Liver (tissue), 9 donors: ENCODE results near the gene KRT77. TPM values are rescaled to one million over a fixed set of nuclear protein-coding genes. Genes with fewer than 3 reads are reported as not detected.

Source experiments
- DNase-seq: peaks from one replicate; pipeline ENCODE4 v3.0.0-alpha.2; 2017; ENCODE audit warnings: low spot score
- H3K27ac ChIP-seq, 2 donors: one replicate each; pipeline ENCODE4 v1.7.0; 2013; ENCODE audit warnings: inconsistent platforms in 2 of 2, low read length in 2 of 2, control low read depth in 1 of 2, low read depth in 1 of 2, mild to moderate bottlenecking in 1 of 2
- H3K27me3 ChIP-seq, 4 donors: one replicate each; pipeline versions ENCODE4 v1.6.1 to v1.7.0; 2013; ENCODE audit warnings: low read length in 3 of 4, inconsistent platforms in 1 of 4, mild to moderate bottlenecking in 1 of 4, moderate library complexity in 1 of 4; ENCODE audit not compliant: control insufficient read depth in 4 of 4, insufficient read depth in 4 of 4
- H3K36me3 ChIP-seq, 4 donors: one replicate each; pipeline versions ENCODE4 v1.6.1 to v1.7.0; 2013; ENCODE audit warnings: low read length in 3 of 4, mild to moderate bottlenecking in 3 of 4, low read depth in 1 of 4, moderate library complexity in 1 of 4; ENCODE audit not compliant: control insufficient read depth in 4 of 4, insufficient read depth in 3 of 4
- H3K4me1 ChIP-seq, 4 donors: one replicate each; pipeline versions ENCODE4 v1.6.1 to v1.7.0; 2013; ENCODE audit warnings: low read length in 3 of 4, mild to moderate bottlenecking in 3 of 4, moderate library complexity in 1 of 4; ENCODE audit not compliant: control insufficient read depth in 4 of 4, insufficient read depth in 4 of 4
- H3K4me3 ChIP-seq, 3 donors: one replicate each; pipeline versions ENCODE4 v1.6.1 to v1.7.0; 2013; ENCODE audit warnings: low read length in 3 of 3, control low read depth in 1 of 3, low read depth in 1 of 3, mild to moderate bottlenecking in 1 of 3
- H3K9ac ChIP-seq, 2 donors: one replicate each; pipeline ENCODE4 v1.7.0; 2013; ENCODE audit warnings: low read length in 2 of 2, mild to moderate bottlenecking in 2 of 2, moderate library complexity in 2 of 2, control low read depth in 1 of 2, low read depth in 1 of 2
- H3K9me3 ChIP-seq, 4 donors: one replicate each; pipeline versions ENCODE4 v1.6.1 to v1.7.0; 2013; ENCODE audit warnings: low read length in 3 of 4; ENCODE audit not compliant: control insufficient read depth in 4 of 4
- EGR1 ChIP-seq, 2 donors: IDR thresholded peaks; 2 replicates each; pipeline ENCODE4 v1.6.1; 2016 to 2018; ENCODE audit warnings: antibody characterized with exemption in 2 of 2, low read depth in 2 of 2
- FOXA1 ChIP-seq: IDR thresholded peaks from 2 replicates; pipeline ENCODE4 v1.6.1; 2016; ENCODE audit warnings: antibody characterized with exemption
- FOXA2 ChIP-seq: IDR thresholded peaks from 2 replicates; pipeline ENCODE4 v1.6.1; 2016; ENCODE audit warnings: antibody characterized with exemption
- GABPA ChIP-seq, 2 donors: IDR thresholded peaks in 1 of 2; conservative IDR thresholded peaks in 1 of 2; 2 replicates each; pipeline ENCODE4 v1.6.1; 2016; ENCODE audit warnings: antibody characterized with exemption in 2 of 2, mild to moderate bottlenecking in 1 of 2, moderate library complexity in 1 of 2
- HNF4A ChIP-seq, 2 donors: conservative IDR thresholded peaks; 2 replicates each; pipeline ENCODE4 v1.6.1; 2016; ENCODE audit warnings: antibody characterized with exemption in 2 of 2, mild to moderate bottlenecking in 2 of 2
- HNF4G ChIP-seq: IDR thresholded peaks from 2 replicates; pipeline ENCODE4 v1.6.1; 2016; ENCODE audit warnings: antibody characterized with exemption
- JUND ChIP-seq, 2 donors: IDR thresholded peaks; 2 replicates each; pipeline ENCODE4 v1.6.1; 2016; ENCODE audit warnings: antibody characterized with exemption in 2 of 2
- NR2F2 ChIP-seq: IDR thresholded peaks from 2 replicates; pipeline ENCODE4 v1.6.1; 2016; ENCODE audit warnings: antibody characterized with exemption
- RAD21 ChIP-seq, 2 donors: IDR thresholded peaks; 2 replicates each; pipeline ENCODE4 v1.6.1; 2016; ENCODE audit warnings: antibody characterized with exemption in 2 of 2, mild to moderate bottlenecking in 2 of 2
- RXRA ChIP-seq, 2 donors: IDR thresholded peaks; 2 replicates each; pipeline ENCODE4 v1.6.1; 2017 to 2018; ENCODE audit warnings: antibody characterized with exemption in 2 of 2, mild to moderate bottlenecking in 1 of 2
- SP1 ChIP-seq: IDR thresholded peaks from 2 replicates; pipeline ENCODE4 v1.6.1; 2018; ENCODE audit warnings: antibody characterized with exemption, mild to moderate bottlenecking
- TAF1 ChIP-seq: conservative IDR thresholded peaks from 2 replicates; pipeline ENCODE4 v1.6.1; 2016; ENCODE audit warnings: antibody characterized with exemption, mild to moderate bottlenecking
- YY1 ChIP-seq: IDR thresholded peaks from 2 replicates; pipeline ENCODE4 v1.6.1; 2016; ENCODE audit warnings: antibody characterized with exemption, mild to moderate bottlenecking
- WGBS: extraction: QIAGEN DNeasy Blood & Tissue Kit; methylation state at CpG from one replicate; pipeline ENCODE4 v1.1.7; 2013; 5-methylcytosine and 5-hydroxymethylcytosine counted together
- polyA plus RNA-seq, 2 donors: library from polyadenylated mRNA; stranded (reverse) in 1 of 2; unstranded in 1 of 2; fragments of 200-250 nt in 1 of 2; fragments of >200 nt in 1 of 2; fragmentation: Nextera tagmentation in 1 of 2; extraction: Ambion mirVana in 1 of 2; gene quantifications; one replicate each; pipeline versions ENCODE4 v1.2.1 to v1.2.3, GENCODE V29; 2013 to 2015
- total RNA-seq, 2 donors: library from RNA; depleted of rRNA; stranded (reverse); fragments of >200 nt; gene quantifications; one replicate each; pipeline ENCODE4 v1.2.3, GENCODE V29; 2014
- TF ChIP-seq, protein P1 (sequence below): IDR thresholded peaks from 2 replicates; pipeline ENCODE4 v1.6.1; 2016; ENCODE audit warnings: antibody characterized with exemption
- TF ChIP-seq, protein P2 (sequence below): IDR thresholded peaks from 2 replicates; pipeline ENCODE4 v1.6.1; 2016; ENCODE audit warnings: antibody characterized with exemption, mild to moderate bottlenecking
- TF ChIP-seq, protein P3 (sequence below): IDR thresholded peaks from 2 replicates; pipeline ENCODE4 v1.6.1; 2016; ENCODE audit warnings: antibody characterized with exemption
- TF ChIP-seq, protein P4 (sequence below): fragments of 150-350 bp; IDR thresholded peaks from 2 replicates; pipeline ENCODE4 v1.5.1; 2017; ENCODE audit warnings: improper control_type of control experiment, low read depth, low read length; ENCODE audit not compliant: missing input control
- TF ChIP-seq, protein P5 (sequence below): IDR thresholded peaks from 2 replicates; pipeline ENCODE4 v1.6.1; 2016; ENCODE audit warnings: antibody characterized with exemption
- donor health status: healthy.
- donor health status: healthy.
- donor health status: healthy.
- donor health status: healthy.
- donor health status: healthy.

The KRT77 gene
- total RNA-seq = not detected
- polyA plus RNA-seq = not detected

DNA sequence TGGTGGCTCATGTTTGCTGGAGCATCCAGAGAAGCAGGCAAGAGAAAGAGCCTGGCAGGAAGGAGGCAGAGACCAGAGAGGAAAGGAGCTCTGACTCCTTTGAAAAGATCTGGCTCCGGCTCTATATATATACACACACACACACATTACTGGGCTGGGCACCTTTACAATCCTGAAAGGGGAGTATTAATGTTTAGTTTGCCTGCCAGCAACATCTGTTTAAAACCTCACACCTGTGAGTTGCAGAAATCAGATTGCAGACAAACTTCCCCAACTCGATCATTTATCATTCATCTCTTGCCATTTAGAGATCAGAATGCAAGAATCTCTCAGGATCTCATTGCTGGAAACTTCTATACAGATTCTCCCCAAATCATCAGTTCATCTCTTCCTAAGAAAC lies at the start of gene KRT77:
Gene KRT77 (minus strand): TSS at position 101 of the 400 bp plus-strand sequence. CDS start 90 bp downstream, at position 11.
- Histone ChIP-seq H3K4me1 (no peaks in the 10 kb centered on the region), H3K27ac (no peak within 1 kb of the TSS), H3K9me3 (no peaks in the 10 kb centered on the region), H3K27me3 (peaks cover 0 to 7% (median 0%) of the 10 kb centered on the region in 4 donors), H3K4me3 (no peak within 1 kb of the TSS), H3K36me3 (no peaks in the 10 kb centered on the region), H3K9ac (no peak within 1 kb of the TSS)
- WGBS = 74% methylated on average over 2 of the region's 2 CpGs
- no peak for DNase-seq
- TF ChIP-seq HNF4A (conservative IDR thresholded peaks at IDR 0.05) (no peak), EGR1 (IDR thresholded peaks at IDR 0.05; ENCODE audit: low read depth in 2 of 2) (no peak), RXRA (IDR thresholded peaks at IDR 0.05) (no peak), GABPA (IDR thresholded peaks at IDR 0.05 in 1 of 2, conservative IDR thresholded peaks at IDR 0.05 in 1 of 2) (no peak), FOXA2 (no peak), YY1 (no peak), RAD21 (IDR thresholded peaks at IDR 0.05) (no peak), SP1 (no peak), NR2F2 (no peak), TAF1 (no peak), FOXA1 (no peak), JUND (IDR thresholded peaks at IDR 0.05) (no peak), HNF4G (no peak)
- TF ChIP-seq, protein P1, sequence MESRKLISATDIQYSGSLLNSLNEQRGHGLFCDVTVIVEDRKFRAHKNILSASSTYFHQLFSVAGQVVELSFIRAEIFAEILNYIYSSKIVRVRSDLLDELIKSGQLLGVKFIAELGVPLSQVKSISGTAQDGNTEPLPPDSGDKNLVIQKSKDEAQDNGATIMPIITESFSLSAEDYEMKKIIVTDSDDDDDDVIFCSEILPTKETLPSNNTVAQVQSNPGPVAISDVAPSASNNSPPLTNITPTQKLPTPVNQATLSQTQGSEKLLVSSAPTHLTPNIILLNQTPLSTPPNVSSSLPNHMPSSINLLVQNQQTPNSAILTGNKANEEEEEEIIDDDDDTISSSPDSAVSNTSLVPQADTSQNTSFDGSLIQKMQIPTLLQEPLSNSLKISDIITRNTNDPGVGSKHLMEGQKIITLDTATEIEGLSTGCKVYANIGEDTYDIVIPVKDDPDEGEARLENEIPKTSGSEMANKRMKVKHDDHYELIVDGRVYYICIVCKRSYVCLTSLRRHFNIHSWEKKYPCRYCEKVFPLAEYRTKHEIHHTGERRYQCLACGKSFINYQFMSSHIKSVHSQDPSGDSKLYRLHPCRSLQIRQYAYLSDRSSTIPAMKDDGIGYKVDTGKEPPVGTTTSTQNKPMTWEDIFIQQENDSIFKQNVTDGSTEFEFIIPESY = no peak
- TF ChIP-seq, protein P2, sequence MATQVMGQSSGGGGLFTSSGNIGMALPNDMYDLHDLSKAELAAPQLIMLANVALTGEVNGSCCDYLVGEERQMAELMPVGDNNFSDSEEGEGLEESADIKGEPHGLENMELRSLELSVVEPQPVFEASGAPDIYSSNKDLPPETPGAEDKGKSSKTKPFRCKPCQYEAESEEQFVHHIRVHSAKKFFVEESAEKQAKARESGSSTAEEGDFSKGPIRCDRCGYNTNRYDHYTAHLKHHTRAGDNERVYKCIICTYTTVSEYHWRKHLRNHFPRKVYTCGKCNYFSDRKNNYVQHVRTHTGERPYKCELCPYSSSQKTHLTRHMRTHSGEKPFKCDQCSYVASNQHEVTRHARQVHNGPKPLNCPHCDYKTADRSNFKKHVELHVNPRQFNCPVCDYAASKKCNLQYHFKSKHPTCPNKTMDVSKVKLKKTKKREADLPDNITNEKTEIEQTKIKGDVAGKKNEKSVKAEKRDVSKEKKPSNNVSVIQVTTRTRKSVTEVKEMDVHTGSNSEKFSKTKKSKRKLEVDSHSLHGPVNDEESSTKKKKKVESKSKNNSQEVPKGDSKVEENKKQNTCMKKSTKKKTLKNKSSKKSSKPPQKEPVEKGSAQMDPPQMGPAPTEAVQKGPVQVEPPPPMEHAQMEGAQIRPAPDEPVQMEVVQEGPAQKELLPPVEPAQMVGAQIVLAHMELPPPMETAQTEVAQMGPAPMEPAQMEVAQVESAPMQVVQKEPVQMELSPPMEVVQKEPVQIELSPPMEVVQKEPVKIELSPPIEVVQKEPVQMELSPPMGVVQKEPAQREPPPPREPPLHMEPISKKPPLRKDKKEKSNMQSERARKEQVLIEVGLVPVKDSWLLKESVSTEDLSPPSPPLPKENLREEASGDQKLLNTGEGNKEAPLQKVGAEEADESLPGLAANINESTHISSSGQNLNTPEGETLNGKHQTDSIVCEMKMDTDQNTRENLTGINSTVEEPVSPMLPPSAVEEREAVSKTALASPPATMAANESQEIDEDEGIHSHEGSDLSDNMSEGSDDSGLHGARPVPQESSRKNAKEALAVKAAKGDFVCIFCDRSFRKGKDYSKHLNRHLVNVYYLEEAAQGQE = no peak
- TF ChIP-seq, protein P3, sequence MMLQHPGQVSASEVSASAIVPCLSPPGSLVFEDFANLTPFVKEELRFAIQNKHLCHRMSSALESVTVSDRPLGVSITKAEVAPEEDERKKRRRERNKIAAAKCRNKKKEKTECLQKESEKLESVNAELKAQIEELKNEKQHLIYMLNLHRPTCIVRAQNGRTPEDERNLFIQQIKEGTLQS = no peak
- TF ChIP-seq, protein P4, sequence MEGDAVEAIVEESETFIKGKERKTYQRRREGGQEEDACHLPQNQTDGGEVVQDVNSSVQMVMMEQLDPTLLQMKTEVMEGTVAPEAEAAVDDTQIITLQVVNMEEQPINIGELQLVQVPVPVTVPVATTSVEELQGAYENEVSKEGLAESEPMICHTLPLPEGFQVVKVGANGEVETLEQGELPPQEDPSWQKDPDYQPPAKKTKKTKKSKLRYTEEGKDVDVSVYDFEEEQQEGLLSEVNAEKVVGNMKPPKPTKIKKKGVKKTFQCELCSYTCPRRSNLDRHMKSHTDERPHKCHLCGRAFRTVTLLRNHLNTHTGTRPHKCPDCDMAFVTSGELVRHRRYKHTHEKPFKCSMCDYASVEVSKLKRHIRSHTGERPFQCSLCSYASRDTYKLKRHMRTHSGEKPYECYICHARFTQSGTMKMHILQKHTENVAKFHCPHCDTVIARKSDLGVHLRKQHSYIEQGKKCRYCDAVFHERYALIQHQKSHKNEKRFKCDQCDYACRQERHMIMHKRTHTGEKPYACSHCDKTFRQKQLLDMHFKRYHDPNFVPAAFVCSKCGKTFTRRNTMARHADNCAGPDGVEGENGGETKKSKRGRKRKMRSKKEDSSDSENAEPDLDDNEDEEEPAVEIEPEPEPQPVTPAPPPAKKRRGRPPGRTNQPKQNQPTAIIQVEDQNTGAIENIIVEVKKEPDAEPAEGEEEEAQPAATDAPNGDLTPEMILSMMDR = no peak
- TF ChIP-seq, protein P5, sequence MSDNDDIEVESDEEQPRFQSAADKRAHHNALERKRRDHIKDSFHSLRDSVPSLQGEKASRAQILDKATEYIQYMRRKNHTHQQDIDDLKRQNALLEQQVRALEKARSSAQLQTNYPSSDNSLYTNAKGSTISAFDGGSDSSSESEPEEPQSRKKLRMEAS = no peak
